ENCODE data around the gene MLEC. TPM values are rescaled to one million over a fixed set of nuclear protein-coding genes. Genes with fewer than 3 reads are reported as not detected.

Gene MLEC
- total RNA-seq, 1 experiment from 2014 or later: 290 TPM

GRCh38 chr12:120722784-120723183 lies 35.8 kb downstream of the MLEC start:
- no peak for DNase-seq
- no peaks in the 10 kb centered on the region for H3K9me3 Mint-ChIP-seq (ENCODE audit: low read depth, unreplicated experiment)
- H3K27ac Mint-ChIP-seq (ENCODE audit: unreplicated experiment): no peak overlapping the region
- no peaks in the 10 kb centered on the region for H3K27me3 Mint-ChIP-seq (ENCODE audit: unreplicated experiment)
- CTCF ChIA-PET: no interaction called here
- TF ChIP-seq CTCF (IDR thresholded peaks at IDR 0.05; ENCODE audit: unreplicated experiment): no peak
- H3K4me1 Mint-ChIP-seq (ENCODE audit: low read depth, unreplicated experiment): peaks cover 32% of the 10 kb centered on the region
- peaks cover 53% of the 10 kb centered on the region for H3K36me3 Mint-ChIP-seq (ENCODE audit: insufficient read depth, unreplicated experiment)
- intact Hi-C loops (cut with micrococcal nuclease; ENCODE audit: unreplicated experiment): no loop called here
- no peak overlapping the region for H3K4me3 Mint-ChIP-seq (ENCODE audit: low read depth, unreplicated experiment)
- BruUV-seq (replicated peaks): no TSS peak

GRCh38 chr12:120724720-120725119 lies 37.8 kb downstream of the MLEC start:
- Mint-ChIP-seq H3K9me3 (ENCODE audit: low read depth, unreplicated experiment) (no peaks in the 10 kb centered on the region), H3K36me3 (ENCODE audit: insufficient read depth, unreplicated experiment) (peaks cover 40% of the 10 kb centered on the region), H3K27ac (ENCODE audit: unreplicated experiment) (no peak overlapping the region), H3K4me1 (ENCODE audit: low read depth, unreplicated experiment) (peaks cover 13% of the 10 kb centered on the region), H3K4me3 (ENCODE audit: low read depth, unreplicated experiment) (peak overlapping the region; percentile 70), H3K27me3 (ENCODE audit: unreplicated experiment) (no peaks in the 10 kb centered on the region)
- no peak for TF ChIP-seq CTCF (IDR thresholded peaks at IDR 0.05; ENCODE audit: unreplicated experiment)
- no TSS peak for BruUV-seq (replicated peaks)
- intact Hi-C loops (cut with micrococcal nuclease; ENCODE audit: unreplicated experiment): no loop called here
- DNase-seq: no peak
- CTCF ChIA-PET: no interaction called here

GRCh38 chr12:120725151-120725658 lies 38.3 kb downstream of the MLEC start:
- TF ChIP-seq CTCF (IDR thresholded peaks at IDR 0.05; ENCODE audit: unreplicated experiment): no peak
- Mint-ChIP-seq H3K4me1 (ENCODE audit: low read depth, unreplicated experiment) (peaks cover 12% of the 10 kb centered on the region), H3K27me3 (ENCODE audit: unreplicated experiment) (no peaks in the 10 kb centered on the region), H3K4me3 (ENCODE audit: low read depth, unreplicated experiment) (peak overlapping the region; percentile 70), H3K27ac (ENCODE audit: unreplicated experiment) (no peak overlapping the region), H3K36me3 (ENCODE audit: insufficient read depth, unreplicated experiment) (peaks cover 36% of the 10 kb centered on the region), H3K9me3 (ENCODE audit: low read depth, unreplicated experiment) (no peaks in the 10 kb centered on the region)
- no peak for DNase-seq
- intact Hi-C loops (cut with micrococcal nuclease; ENCODE audit: unreplicated experiment): no loop called here
- BruUV-seq (replicated peaks): no TSS peak
- CTCF ChIA-PET: no interaction called here

GRCh38 chr12:120725659-120726509 lies 38.9 kb downstream of the MLEC start, which contains the start of gene ACADS:
Gene ACADS, plus strand, starts transcription at chr12:120725826. Its CDS starts 60 bp downstream, at chr12:120725886.
- peak; percentile 96 for DNase-seq
- H3K4me1 Mint-ChIP-seq (ENCODE audit: low read depth, unreplicated experiment): peaks cover 12% of the 10 kb centered on the region
- peaks cover 29% of the 10 kb centered on the region for H3K36me3 Mint-ChIP-seq (ENCODE audit: insufficient read depth, unreplicated experiment)
- no TSS peak for BruUV-seq (replicated peaks)
- CTCF ChIA-PET: no interaction called here
- H3K9me3 Mint-ChIP-seq (ENCODE audit: low read depth, unreplicated experiment): no peaks in the 10 kb centered on the region
- intact Hi-C loops (cut with micrococcal nuclease; ENCODE audit: unreplicated experiment): no loop called here
- H3K27ac Mint-ChIP-seq (ENCODE audit: unreplicated experiment): no peak within 1 kb of the TSS
- TF ChIP-seq CTCF (IDR thresholded peaks at IDR 0.05; ENCODE audit: unreplicated experiment): no peak
- H3K4me3 Mint-ChIP-seq (ENCODE audit: low read depth, unreplicated experiment): peak within 1 kb of the TSS; percentile 70
- no peaks in the 10 kb centered on the region for H3K27me3 Mint-ChIP-seq (ENCODE audit: unreplicated experiment)
